Measurements from ENCODE around the gene MED25. TPM values are rescaled to one million over a fixed set of nuclear protein-coding genes. Genes with fewer than 3 reads are reported as not detected.

MED25 gene
- polyA plus RNA-seq, 2 of the 4 experiments (the other 2 are of a cell fraction): 20.4 to 40.1 TPM

DNA sequence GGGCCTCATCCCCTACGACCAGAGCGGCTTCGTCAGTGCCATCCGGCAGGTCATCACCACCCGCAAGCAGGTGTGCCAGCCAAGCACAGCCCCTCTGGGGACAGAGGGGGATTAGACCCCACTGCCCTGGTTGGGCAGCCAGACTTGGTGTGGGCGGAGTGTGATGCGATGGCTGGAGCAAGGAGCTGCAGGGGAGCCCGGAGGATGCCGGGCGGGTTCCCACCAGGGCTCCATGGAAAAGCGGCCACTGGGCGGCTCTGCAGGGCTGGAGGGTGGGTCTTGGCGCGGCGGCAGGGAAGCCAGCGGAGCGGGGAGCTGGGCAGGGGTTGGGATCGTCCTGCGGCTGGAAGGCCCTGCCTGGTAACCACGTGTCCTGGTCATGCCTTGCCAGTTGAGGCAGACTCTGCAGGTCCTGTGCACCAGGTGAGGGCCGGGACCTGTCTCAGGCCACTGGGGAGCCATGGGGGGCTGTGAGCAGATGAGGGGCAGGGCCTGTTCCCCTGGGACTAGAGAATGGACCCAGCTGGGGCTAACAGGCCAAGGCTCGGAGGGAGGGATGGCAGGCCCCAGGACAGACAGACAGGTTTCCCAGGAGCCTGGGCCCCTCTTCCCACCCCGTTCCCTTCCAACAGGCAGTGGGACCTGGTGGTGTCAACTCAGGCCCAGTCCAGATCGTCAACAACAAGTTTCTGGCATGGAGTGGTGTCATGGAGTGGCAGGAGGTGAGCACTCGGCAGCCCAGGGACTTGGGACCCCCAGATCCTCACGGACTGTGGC is 39.2 kb downstream of the MED25 start:
- ATAC-seq: peak; percentile 0 to 3; a peak in 3 of 6 replicates

GRCh38 chr19:49857838-49858087 is 39.7 kb downstream of the MED25 start:
- TF ChIP-seq KDM1A (IDR thresholded peaks at IDR 0.05; ENCODE audit: low read depth): no peak
- TF ChIP-seq, protein P1, sequence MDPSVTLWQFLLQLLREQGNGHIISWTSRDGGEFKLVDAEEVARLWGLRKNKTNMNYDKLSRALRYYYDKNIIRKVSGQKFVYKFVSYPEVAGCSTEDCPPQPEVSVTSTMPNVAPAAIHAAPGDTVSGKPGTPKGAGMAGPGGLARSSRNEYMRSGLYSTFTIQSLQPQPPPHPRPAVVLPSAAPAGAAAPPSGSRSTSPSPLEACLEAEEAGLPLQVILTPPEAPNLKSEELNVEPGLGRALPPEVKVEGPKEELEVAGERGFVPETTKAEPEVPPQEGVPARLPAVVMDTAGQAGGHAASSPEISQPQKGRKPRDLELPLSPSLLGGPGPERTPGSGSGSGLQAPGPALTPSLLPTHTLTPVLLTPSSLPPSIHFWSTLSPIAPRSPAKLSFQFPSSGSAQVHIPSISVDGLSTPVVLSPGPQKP (IDR thresholded peaks at IDR 0.05; ENCODE audit: low read depth, low read length): no peak
- no peak for TF ChIP-seq RARB (CRISPR knock-in tag; IDR thresholded peaks at IDR 0.05)
- TF ChIP-seq, protein P2, sequence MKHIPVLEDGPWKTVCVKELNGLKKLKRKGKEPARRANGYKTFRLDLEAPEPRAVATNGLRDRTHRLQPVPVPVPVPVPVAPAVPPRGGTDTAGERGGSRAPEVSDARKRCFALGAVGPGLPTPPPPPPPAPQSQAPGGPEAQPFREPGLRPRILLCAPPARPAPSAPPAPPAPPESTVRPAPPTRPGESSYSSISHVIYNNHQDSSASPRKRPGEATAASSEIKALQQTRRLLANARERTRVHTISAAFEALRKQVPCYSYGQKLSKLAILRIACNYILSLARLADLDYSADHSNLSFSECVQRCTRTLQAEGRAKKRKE (CRISPR knock-in tag; IDR thresholded peaks at IDR 0.05; ENCODE audit: low read depth): no peak
- TF ChIP-seq HES2 (IDR thresholded peaks at IDR 0.05): no peak
- no peak for TF ChIP-seq FOSB (CRISPR knock-in tag; IDR thresholded peaks at IDR 0.05)
- TF ChIP-seq KDM5A (IDR thresholded peaks at IDR 0.05): no peak
- no peak for TF ChIP-seq FOXS1 (CRISPR knock-in tag; IDR thresholded peaks at IDR 0.05)
- TF ChIP-seq CHD4 (IDR thresholded peaks at IDR 0.05; ENCODE audit: borderline replicate concordance): no peak
- TF ChIP-seq SREBF2 (IDR thresholded peaks at IDR 0.05): no peak
- TF ChIP-seq RCOR1 (IDR thresholded peaks at IDR 0.05; ENCODE audit: low read depth, low read length): no peak
- no peak for TF ChIP-seq CEBPB (IDR thresholded peaks at IDR 0.05)
- TF ChIP-seq SMC3 (IDR thresholded peaks at IDR 0.05): no peak
- no peak for TF ChIP-seq REST (IDR thresholded peaks at IDR 0.05)
- TF ChIP-seq NR3C1 (IDR thresholded peaks at IDR 0.05): no peak
- TF ChIP-seq MAZ (IDR thresholded peaks at IDR 0.05; ENCODE audit: borderline replicate concordance, low read depth, low read length): no peak
- TF ChIP-seq NFE2L2 (conservative IDR thresholded peaks at IDR 0.05; ENCODE audit: low read length): no peak
- TF ChIP-seq CBX8 (IDR thresholded peaks at IDR 0.05): no peak
- no peak overlapping the region for H3K4me2 ChIP-seq
- H3K4me1 ChIP-seq: peaks cover 36% of the 10 kb centered on the region
- H3K27ac ChIP-seq: no peak overlapping the region
- DNase-seq (ENCODE audit: low read depth in 1 of 2, low spot score in 1 of 2) (no peak), ATAC-seq (peak in 1 of 2 experiments; percentile 0; a peak in 2 of 6 replicates), FAIRE-seq (no peak)
- no peaks in the 10 kb centered on the region for H3K9me3 ChIP-seq
- POLR2A ChIA-PET: interaction anchor here (2.5 to 2.7 kb wide), 2 partner anchors 11 to 19 kb away, joined by 7 to 9 read pairs; partner anchors contain the start of gene AKT1S1
- CTCF ChIA-PET: interaction anchor here (1.4 kb wide), 2 partner anchors 24 to 156 kb away, joined by 4 read pairs; no protein-coding TSS in a partner anchor
- H3K4me3 ChIP-seq: no peak overlapping the region
- 89% methylated on average over 5 of the region's 5 CpGs for WGBS (ENCODE audit: missing lambda C conversion rate)

More for the DNA sequence above, 39.2 kb downstream of the MED25 start:
- Histone ChIP-seq H3K9me3 (no peaks in the 10 kb centered on the region), H3K27ac (no peak overlapping the region), H3K4me1 (peaks cover 41% of the 10 kb centered on the region), H3K4me2 (no peak overlapping the region), H3K4me3 (no peak overlapping the region)
- ChIA-PET POLR2A (interaction anchor here (2.5 to 2.7 kb wide), 2 partner anchors 12 to 19 kb away, joined by 7 to 9 read pairs; partner anchors contain the start of gene AKT1S1), CTCF (interaction anchor here (1.4 kb wide), 1 partner anchor 24 kb away, joined by 4 read pairs; no protein-coding TSS in a partner anchor)
- TF ChIP-seq FOSB (CRISPR knock-in tag; IDR thresholded peaks at IDR 0.05) (peak; percentile 60; the same call in 1 of the 2 replicates), ZSCAN20 (CRISPR knock-in tag; IDR thresholded peaks at IDR 0.05) (no peak), POLR2AphosphoS2 (conservative IDR thresholded peaks at IDR 0.05; ENCODE audit: low read length) (peak; percentile 67), TFCP2L1 (CRISPR knock-in tag; IDR thresholded peaks at IDR 0.05) (no peak), NFE2L2 (conservative IDR thresholded peaks at IDR 0.05; ENCODE audit: low read length) (no peak), JUN (IDR thresholded peaks at IDR 0.05) (peak in 1 of 2 experiments; percentile 52; a peak in 3 of 5 replicates), EHMT2 (IDR thresholded peaks at IDR 0.05; ENCODE audit: low read depth) (no peak), TP53 (CRISPR knock-in tag; IDR thresholded peaks at IDR 0.05) (0 out of 2 replicates have a peak, but pooled peaks have one; percentile 29), BHLHE40 (IDR thresholded peaks at IDR 0.05; ENCODE audit: low read depth, low read length) (no peak), JUNB (IDR thresholded peaks at IDR 0.05) (no peak), HES2 (IDR thresholded peaks at IDR 0.05) (no peak), POLR2A (IDR thresholded peaks at IDR 0.05; ENCODE audit: low read length) (peak; percentile 21; the same call in 1 of the 2 replicates)
- TF ChIP-seq, protein P3, sequence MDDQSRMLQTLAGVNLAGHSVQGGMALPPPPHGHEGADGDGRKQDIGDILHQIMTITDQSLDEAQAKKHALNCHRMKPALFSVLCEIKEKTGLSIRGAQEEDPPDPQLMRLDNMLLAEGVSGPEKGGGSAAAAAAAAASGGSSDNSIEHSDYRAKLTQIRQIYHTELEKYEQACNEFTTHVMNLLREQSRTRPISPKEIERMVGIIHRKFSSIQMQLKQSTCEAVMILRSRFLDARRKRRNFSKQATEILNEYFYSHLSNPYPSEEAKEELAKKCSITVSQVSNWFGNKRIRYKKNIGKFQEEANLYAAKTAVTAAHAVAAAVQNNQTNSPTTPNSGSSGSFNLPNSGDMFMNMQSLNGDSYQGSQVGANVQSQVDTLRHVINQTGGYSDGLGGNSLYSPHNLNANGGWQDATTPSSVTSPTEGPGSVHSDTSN (IDR thresholded peaks at IDR 0.05): peak; percentile 78
- FAIRE-seq: no peak
- 92% methylated on average over 26 of the region's 26 CpGs for WGBS (ENCODE audit: missing lambda C conversion rate)
- DNase-seq (ENCODE audit: low read depth in 1 of 2, low spot score in 1 of 2): no peak

Measured in A549 (cell line).